Kidney tubule cell (primary cell): ENCODE measurements around the gene ATXN7L1.
"Not testable (repeated sequence)": the region's sequence is repeated elsewhere in the genome, so short reads cannot be mapped to it uniquely, and the experiment has no call there.

Experiments used
- DNase-seq: peaks from one replicate; pipeline ENCODE4 v3.0.0-alpha.2; 2018; ENCODE audit warnings: low spot score

Gene ATXN7L1

DNA sequence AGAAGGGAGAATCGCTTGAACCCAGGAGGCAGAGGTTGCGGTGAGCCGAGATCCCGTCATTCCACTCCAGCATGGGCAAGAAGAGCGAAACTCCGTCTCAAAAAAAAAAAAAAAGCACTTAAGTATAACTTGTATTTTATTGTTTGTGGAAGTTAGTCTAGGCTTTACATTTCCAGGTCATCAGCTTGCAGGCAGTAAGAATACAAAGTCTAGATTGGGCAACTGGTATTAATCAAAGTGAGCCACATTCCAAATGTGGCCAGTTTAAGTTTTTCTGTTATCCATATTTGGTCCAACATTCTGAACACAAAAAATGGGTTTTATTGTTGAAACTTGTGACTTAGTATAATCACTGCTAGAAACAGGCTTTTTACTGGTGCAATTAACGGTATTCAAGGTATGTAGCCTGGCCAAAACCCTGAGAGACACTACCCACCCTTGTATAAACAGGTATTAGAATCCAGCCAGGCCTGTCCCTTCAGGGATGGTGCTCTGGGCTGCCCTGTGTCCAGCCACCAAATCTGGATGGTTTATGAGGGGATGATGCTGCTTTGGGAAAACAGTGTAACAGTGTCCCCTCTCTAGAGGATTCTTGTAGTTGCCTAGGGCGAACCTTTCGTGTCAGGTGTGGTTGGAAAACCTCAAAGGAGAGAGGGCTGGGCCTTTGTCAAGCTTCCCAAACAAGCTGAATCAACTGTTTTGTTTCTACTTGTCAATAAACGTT, 173.0 kb downstream of the ATXN7L1 start:
- no peak for DNase-seq

- DNase-seq: no peak
These were observed 176.7 kb downstream of the ATXN7L1 start for GRCh38 chr7:105699568-105700236.

DNA sequence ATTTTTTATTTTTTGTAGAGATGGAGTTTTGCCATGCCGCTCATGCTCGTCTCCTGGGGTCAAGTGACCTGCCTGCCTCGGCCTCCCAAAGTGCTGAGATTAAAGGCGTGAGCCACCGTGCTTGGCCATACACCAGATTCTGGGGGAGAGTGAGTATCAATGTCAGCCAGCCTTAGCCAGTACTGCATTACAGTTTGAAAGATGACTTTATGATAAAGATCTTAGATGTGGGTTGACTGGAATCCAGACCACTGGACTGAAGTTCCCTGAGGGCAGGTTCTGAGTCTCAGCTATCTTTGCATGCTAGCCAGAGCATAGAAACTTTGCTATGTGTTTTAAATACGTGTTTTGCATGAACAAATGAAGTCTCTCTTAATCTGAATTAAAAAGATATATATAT, 177.9 kb downstream of the ATXN7L1 start:
- DNase-seq: no peak

DNA sequence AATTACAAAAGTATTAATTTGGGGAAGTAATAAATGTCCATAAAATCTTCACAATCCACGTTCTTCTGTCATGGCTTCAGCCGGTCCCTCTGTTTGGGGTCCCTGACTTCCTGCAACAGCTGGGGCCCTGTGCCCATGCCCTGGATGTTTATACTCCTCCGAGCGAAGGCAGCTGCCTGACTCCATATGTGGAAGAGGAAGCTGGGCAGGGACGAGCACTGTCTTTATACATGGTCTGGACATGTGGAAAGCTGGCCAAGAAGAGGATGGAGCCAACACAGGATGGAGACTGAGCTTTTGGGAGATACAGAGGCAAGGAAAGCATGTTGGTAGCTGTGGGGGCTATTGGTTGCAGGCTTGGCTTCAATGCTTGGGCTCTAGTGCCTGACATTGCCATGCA, 178.6 kb downstream of the ATXN7L1 start:
- DNase-seq: no peak

GRCh38 chr7:105697169-105697568, 179.2 kb downstream of the ATXN7L1 start:
- not testable (repeated sequence) for DNase-seq

GRCh38 chr7:105693576-105693975, 182.8 kb downstream of the ATXN7L1 start:
- no peak for DNase-seq

DNA sequence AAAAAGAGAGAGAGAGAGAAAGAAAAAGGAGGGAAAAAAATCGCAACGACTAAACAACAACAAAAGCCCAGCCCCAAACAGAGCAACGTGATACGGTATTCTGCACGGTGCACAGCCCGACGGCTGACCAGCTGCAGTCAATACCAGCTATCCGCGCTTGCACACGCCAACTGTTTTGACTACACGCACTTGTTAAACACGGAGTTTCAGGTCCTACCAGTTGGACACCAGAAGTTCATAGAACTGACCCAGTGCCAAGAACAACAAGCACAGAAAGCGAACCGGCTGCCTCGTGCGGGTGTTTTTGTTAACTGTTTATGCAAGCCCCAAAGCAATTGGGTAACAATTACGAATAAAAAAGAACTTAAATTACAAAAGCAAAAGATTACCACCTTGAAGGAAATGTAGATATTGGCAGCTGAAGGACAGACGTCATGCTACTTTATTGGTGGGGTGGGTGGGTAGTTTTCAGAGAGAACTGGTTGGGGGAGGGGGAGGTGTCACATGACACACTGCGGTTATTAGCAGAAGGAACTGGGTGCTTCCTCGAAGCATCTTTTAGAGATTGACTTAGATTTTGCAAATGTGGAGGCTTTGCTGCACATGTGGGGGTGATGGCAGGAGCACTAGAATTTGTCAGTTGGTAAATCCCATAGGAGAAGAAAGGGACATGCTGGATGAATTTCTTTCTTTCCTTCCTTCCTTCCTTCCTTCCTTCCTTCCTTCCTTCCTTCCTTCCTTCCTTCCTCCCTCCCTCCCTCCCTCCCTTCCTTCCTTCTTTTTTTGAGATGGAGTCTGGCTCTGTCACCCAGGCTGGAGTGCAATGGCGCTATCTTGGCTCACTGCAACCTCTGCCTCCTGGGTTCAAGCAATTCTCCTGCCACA, 184.5 kb downstream of the ATXN7L1 start:
- DNase-seq: peak; percentile 21

DNA sequence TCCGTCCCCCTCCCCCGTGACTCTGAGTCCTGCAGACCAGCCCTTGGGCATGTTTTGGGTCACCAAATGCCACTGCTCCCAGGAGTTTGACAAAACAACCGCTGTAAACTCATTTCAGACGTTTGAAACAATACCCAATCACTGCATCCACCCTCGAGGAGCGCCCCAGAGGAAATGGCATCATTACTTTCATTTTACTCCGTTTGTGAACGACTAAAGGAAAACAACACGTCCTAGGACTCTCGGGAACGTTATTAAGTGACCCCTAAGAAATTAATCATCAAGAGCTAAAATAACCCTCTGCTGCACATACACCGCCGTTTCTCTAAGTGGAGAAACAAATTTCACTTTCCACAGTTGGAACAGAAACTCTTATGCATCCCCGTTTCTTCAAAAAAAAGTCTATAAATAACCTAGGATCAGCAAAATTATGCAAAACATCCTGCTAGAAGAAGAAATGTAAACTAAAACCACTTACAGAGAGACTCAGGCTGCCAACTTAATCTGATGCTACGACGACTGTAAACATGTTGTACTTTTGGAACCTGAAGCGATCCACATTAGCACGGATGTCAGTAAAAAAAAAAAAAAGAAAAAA, 185.2 kb downstream of the ATXN7L1 start:
- DNase-seq: peak; percentile 22

GRCh38 chr7:105690325-105690945, 186.0 kb downstream of the ATXN7L1 start:
- DNase-seq: no peak

DNA sequence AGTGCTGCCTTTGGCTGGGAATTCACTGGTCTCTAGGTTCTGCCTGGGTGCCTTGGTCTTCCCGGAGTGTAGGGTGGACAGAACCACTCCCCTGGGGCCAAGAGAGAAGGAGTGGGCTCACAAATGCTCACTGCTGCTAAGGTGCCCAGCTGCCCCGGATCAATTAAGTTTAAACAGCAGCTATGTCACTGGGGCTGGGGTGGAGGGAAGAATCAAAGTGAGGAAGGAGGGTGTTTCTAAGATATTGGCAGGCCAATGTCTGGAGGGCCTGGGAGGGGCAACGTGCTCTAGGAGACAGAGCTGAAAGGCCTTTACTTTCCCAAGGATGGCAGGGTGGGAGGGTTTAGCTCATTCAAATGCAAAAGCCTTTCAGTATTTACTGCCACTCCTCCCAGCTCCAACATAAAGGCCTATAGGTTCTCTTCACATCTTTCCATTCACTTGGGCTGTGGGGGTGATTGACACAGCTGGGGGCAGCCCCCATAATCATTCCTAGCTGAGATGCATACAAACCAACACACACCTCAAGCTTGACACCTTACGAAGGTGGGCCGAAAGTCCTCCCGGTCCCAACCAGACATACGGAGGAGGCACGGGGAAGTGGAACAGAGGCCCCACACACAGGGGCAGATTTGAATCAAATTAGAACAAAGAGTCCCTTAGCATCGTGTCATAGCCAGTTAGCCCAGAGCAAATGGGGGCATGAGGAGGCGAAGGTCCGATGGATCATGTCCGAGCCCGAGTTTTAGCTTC, 187.2 kb downstream of the ATXN7L1 start:
- DNase-seq: no peak

DNA sequence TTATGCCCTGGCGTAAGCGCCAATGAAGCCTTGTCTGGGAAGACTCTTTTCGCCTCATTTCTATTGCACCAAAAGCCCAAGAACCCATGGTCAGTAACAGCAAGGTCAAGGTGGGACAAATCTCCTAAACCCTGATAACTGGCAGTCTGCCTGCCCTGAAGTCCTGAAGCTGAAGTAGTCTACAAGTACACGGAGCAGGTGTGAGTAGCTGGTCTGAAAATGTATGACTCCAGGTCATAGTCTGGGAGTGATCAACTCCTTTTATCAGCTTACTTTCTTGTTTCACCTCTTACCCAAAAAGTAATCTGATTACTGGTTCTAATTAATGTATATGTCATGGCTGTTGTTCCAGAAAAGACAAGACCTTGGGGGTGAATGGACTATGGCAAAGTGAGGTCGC, 187.8 kb downstream of the ATXN7L1 start:
- no peak for DNase-seq

GRCh38 chr7:105685161-105685560, 191.2 kb downstream of the ATXN7L1 start:
- no peak for DNase-seq

GRCh38 chr7:105682341-105683060, 193.9 kb downstream of the ATXN7L1 start:
- no peak for DNase-seq

DNA sequence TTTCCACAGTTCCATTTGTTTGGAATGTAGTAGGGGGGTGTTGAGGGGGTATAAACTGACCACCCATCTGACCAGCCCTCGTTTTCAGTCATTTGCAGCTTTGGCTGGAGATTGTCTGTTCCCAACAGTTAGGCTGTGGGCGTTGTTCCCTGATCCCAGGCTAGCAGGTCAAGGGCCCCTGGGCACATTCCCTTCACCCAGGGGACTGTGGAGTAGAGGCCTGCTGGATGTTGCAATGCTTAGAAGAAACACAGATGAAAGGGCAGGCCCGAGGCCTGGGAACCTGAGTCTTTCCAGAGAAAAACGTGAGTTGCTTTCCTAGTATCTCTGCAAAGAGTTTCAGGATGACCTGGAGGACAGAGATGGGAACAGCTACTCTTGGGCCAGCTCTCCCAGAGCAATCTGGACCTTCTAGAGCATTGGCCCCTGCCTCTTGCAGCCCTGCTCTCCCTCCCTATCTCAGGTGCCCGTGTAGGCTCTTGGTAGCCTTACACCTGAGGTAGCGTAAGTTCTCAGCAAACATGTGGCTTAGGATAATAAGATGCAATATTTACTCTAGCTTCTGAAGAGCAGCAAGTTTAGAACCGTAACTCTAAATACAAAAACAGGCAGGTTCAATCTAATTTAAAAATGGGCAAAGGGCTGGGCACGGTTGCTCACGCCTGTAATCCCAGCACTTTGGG, 195.8 kb downstream of the ATXN7L1 start:
- DNase-seq: no peak

- DNase-seq: peak; percentile 75
These were observed 197.4 kb downstream of the ATXN7L1 start for GRCh38 chr7:105678811-105679495.

GRCh38 chr7:105677817-105678573, 198.4 kb downstream of the ATXN7L1 start:
- DNase-seq: no peak

- DNase-seq: no peak
These were observed 199.0 kb downstream of the ATXN7L1 start for GRCh38 chr7:105677410-105677730.

- no peak for DNase-seq
These were observed 200.4 kb downstream of the ATXN7L1 start for GRCh38 chr7:105675934-105676371.
